ENCODE measurements around the gene EPB41L3.
"Not testable (repeated sequence)": the region's sequence is repeated elsewhere in the genome, so short reads cannot be mapped to it uniquely, and the experiment has no call there.

EPB41L3 gene

DNA sequence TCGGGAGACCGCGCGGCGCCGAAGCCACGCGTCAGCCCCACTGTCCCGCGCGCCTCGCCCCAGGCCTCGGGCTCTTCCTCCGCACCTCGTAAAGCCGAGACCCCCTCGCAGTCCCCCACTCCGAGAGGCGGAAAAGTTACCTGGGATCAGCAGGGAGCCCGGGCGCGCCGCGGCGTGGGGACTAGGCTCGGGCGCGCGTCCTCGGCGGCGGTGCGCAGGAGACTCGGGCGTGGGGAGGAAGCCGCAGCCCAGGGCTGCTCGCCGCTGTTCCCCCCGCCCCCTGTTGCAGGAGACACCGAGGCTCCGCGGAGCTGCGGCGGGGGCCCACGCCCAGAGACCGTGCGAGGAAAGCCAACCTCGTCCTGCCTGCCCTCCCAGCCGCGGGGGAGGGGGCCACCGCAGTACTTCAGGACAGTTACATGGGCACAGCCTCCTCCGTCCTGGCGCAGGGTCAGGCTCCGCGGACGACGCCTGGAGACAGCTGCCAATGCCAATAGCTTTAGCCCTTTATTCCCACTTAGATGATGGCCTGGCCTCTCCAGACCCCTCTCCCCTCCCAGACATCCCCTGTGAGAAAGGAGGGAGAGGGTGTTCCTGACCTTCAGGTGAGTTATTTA lies at the start of gene EPB41L3:
Gene EPB41L3, minus strand, starts transcription at position 225 of the 617 bp plus-strand sequence. CDS start 54,814 bp downstream, outside the sequence.
- no peak for DNase-seq (ENCODE audit: low spot score)

DNA sequence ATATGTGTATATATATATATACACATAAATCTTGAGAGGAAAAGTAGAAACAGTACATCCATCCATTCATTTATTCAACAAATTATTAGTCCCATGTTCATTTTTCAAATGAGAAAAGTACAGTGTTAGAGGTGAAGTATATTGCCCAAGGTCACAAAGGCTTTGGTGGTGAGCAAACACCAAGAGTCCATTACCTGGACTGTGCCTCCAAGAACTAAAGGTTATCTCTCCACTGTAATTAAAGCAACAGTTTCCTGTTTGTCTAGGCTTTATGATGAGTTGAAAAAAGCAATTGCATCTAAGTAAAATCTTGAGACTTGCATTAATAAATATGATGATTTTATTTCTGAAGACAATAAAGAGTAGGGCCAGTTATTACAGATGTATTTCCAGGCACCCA lies 44.7 kb upstream of the EPB41L3 start:
- no peak for DNase-seq (ENCODE audit: low spot score)

DNA sequence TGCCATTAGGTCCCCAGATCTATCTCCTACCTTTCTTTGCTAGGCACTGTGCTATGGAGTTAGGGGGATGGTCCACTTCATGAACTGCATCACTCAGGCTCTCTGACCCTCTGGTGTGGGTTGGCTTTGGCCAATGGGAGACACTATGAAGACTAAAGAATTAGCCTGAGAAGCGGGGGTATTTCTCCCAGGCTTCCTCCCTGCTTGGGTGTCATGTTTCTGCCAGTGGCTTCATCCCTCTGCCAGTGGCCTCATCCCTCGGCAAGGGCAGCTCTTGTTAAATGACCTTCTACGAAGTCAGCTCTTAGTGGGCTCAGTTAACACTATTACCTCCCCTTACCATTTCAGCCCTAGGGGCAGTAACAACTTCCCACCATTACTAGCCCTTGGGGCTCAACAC lies 41.9 kb upstream of the EPB41L3 start:
- DNase-seq (ENCODE audit: low spot score) = no peak

DNA sequence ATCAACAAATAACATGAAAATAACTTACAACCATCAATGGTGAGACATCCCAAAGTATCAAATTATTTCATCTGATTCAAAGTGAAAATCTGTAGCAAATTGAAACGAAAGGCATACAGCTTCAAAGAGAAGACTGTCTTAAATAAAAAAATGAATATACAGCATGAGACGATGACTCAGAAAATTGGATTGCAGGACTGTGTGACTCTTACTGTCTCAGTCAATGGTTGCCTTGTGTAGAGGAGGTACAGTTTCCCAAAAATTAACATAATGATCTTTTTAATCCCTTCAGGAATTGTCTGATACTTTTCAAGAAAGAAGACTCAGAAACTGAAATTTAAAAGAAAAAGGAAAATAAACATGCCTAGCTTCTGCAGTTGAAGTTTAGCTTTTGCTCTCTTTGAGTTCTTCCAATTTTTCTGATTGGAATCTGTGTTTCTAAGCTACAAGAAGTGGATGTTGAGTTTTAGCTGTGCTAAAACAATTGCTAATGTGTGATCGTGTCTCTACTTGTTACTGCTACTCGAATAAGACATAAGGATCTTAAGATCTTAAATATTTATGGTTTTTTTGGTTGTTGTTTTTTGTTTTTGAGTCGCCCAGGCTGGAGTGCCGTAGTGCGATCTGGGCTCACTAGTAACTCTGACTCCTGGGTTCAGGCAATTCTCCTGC lies 41.1 kb upstream of the EPB41L3 start:
- DNase-seq (ENCODE audit: low spot score) = no peak

DNA sequence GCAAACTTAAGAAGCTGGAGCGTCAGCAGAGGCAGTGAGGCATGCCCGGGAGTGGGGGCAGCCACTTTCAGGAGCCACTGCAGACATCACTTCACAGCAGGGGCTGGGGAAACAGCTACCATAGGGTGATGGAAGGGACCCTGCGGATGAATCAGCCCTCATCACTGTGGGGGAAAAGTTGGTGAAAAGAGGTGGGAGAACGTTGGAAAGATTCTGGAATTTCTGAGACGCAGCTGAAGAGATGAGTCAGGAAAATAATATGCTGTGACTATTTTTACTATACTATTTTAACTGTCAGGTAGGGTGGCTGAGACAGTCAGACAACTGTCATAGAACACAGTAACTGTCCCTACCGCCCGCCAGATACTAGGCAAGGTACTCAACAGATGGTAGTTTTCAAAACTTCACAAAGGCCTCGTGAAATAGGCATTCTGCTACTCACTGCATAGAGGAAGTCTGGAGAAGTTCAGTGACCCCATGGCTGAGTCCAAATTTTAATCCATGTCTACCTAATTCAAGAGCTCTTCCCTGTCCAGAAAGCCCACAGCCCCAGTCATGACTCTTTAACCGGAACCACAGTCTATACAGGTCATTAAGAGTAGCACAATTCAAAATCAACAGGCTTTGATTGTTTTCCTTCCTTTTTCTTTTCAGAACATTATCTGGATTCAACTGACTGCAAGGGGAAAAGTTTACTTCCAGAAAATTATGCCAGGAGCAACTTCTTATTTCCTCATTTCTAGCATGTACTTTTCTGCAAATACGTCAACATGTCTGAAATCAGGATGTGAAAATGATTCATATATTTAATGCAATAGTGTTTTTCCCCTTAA lies 39.3 kb upstream of the EPB41L3 start:
- no peak for DNase-seq (ENCODE audit: low spot score)

DNA sequence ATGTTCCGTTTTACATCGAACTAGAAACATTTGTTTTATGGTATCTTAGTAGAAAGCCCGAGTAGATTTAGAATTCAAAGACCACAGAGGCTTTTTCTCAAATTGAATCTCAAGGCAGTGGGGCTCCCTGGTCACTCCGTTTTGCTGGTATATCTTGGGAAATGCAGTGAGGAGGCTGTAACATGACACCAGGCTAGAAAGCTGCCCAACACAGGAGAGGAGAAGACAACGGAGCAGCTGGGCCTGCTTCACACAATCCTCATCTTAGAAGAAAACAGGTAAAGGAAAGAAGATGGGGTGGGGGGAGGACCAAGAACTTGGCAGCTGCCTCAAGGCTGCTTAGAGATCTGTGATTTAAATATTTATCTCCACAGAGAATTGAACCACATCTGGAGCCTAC lies 38.3 kb upstream of the EPB41L3 start:
- no peak for DNase-seq (ENCODE audit: low spot score)

DNA sequence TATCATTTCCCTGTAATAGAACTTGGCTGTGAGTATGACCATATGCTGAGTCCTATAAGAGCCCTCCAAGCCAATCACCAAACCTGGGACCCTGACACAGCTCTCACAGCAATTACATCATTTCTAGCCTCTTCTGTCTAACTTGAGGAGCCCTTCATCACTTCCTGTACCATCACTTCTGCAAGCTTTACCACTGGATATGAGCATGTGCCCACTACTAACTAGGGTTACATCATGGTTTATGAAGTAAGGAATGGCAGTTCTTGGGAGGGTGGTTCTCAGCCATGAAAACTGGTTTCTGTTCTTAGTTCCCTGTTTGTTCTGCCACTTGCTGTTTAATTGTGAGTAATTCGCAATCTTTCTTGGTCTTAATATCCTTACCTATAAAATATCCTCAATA lies 31.0 kb upstream of the EPB41L3 start:
- DNase-seq (ENCODE audit: low spot score) = no peak

DNA sequence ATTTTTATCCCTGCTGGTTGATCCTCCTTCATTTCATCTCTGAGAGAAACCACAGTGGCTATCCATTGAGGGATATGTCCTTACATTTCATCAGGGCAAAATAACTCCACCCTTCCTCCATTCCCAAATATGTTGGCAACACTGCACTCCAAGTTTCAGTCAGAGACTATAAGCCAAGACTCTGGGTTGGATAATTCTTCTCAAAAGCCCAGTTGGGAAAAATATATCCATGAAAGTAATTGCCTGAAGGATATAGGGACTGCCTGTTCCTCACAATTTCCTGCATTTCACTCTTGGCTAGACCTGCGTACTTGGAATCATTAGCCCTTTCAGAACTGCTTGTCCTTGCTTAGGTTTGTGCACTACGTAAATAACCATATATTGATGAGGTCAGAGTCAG lies 27.9 kb upstream of the EPB41L3 start:
- no peak for DNase-seq (ENCODE audit: low spot score)

DNA sequence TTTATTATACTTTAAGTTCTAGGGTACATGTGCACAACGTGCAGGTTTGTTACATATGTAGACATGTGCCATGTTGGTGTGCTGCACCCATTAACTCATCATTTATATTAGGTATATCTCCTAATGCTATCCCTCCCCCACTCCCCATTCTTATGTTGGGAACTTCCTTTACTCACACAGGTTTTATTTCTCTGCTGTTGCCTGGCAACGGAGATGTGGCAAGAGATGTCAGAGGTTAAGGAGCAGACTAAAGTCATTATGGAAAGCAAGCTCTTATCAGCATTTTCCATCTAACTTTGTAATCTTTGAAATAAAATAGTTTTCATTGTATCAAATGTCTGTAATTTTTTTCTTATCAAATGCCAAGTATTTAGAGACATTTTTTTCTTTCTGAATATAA lies 26.8 kb upstream of the EPB41L3 start:
- not testable (repeated sequence) for DNase-seq (ENCODE audit: low spot score)

DNA sequence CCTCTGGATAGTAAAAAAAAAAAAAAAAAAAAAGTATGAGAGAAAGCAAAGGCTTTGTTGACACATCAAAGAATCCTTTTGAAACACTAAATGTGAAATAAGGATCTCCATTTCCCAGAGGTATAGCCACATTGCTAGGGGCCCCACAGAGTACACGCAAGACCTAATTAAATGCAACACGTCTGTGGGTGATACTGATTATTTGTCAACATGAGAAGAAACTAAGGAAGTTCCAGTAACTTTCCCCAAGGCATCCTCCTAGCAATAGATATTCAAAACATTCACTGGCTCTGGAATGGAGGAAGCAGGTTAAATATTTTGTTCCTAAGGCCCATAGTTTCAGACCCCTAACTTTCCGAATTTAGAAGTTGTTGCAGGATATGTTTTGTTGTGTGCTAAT lies 24.6 kb upstream of the EPB41L3 start:
- no peak for DNase-seq (ENCODE audit: low spot score)

DNA sequence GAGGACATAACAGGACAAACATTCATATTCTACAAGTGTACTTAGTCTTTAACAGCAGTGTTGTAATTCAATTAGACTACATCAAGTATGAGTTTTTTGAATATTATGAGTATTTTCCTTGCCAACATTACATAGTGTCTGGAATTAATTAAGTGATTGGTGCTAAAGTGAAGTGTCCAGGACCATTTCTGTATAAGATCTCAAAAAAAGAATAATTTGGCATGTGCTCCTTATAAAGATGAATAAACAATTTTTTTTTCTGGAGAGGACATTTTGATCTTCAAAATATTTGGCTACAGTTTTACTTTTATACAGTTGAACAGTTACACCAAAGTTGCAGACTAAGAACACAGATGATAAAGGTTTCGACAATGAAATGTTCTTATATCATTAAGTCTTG lies 15.1 kb upstream of the EPB41L3 start:
- no peak for DNase-seq (ENCODE audit: low spot score)

DNA sequence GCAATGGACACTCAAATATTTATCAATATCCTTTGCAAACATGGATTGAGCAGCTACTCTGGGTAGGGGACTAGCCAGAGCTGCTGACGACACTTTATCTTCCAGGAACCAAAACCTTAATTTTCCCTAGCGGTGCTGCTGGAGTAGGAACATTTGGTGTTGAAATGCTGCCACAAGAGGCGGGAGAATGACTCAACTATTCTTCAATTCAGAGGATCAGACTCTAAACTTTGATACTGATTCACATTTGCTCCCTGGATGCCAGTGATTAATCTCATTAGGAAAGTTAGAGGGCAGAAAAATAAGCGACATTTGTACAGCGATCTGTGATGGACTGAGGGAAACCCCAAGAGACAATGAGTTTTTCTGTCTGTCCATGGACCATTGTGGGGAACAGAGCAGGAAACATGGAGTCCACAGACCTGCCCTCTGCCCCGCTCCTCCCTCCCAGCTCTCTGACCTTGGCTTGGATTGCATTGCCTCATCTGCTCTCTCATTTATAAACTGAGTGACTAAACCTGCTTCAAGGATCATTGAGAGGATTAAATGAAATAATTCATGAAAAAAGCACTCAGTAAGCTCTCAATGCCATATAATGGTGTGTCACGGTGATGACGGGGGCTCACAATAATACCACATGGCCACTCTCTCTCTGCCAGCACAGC lies 12.6 kb upstream of the EPB41L3 start:
- DNase-seq (ENCODE audit: low spot score) = no peak

DNA sequence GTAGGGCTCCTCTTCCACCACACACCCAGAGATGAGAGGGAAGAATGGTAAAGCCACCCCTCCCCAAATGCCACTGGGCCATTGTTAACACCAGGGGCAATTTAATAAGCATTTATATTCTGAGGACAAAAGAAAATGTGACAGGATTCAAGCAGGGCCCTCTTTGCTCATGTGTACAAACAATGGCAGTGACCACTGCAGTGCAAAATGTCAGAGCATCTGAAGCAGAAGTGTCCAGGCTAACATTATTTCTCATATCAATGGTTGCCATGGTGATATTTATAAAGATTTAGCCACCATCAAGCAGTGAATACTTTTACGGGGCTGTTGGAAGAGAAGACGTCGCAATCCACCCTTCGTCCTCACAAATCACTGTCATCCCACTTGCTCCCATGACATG lies 10.8 kb upstream of the EPB41L3 start:
- DNase-seq (ENCODE audit: low spot score) = no peak

DNA sequence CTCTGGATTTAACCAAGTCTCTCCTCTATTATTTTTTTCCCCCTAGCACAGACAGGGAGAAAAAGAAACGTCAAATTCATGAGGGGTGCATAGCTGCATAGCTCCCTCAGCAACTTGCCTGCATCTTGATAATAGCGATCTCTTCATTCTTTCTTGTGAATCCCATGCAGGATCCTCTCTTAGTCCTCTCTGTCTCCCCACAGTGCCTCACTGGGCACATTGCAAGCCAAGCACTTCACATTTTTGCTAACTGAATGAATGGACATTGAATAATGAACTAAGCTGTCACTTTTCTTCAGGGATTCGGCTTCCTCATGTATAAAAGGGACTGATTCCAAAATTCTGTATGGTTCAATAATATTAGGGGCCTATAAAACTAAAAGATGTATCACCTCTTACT lies 2.9 kb upstream of the EPB41L3 start:
- DNase-seq (ENCODE audit: low spot score) = no peak

DNA sequence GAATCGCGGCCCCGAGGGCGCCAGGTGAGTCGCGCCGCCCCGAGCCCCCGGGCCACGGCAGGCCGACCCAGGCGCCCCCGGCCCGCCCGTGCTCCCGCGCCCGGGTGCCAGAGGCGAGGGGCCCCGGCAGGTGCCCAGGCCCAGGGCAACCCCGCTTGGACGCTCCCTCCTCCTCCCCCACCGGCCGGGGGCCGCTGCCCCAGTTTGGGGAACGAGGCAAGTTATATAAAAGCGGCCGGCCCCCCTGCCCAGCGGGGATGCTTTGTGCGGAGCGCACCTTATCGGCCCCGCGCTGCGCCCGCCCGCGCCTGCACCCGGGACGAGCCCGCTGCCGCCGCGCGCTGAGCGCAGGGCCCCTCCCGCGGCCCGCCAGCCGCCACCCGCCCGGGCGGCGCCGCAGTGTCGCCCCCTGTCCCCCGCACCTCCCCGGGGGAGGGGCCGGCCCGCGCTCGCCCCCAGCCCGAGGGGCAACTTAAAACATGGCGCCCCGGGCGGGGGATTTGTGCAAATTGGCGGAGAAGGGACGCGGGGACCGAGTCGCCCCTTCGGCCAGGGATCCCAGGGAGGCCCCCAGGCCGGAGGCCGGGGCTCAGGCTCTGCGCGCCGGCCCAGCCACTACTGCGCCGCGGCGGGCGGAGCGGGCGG lies 639 bp downstream of the EPB41L3 start:
- no peak for DNase-seq (ENCODE audit: low spot score)

DNA sequence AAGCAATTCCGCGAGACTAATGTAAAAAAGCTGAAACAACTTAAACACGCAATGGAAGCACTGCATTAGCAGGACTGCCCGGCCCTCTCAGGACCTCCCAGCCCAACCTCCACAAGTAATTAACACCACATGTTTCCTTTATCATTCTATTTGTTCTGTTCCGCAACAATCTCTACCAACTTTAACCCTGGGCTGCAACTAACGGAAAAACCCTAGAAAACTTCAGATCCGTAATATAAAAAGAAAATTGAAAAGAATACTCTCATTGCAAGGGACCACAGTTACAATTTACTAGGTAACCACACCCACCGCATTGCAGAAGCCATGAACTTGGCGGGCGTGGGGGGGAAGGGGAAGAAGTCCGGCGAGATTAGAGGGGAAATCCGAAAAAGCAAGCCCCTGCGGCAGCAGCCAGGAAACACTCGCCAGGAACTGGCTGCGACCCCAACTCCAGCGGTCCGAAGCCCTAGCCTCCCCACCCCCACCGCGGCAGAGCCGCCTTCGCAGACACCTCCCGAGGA lies 1.2 kb downstream of the EPB41L3 start:
- DNase-seq (ENCODE audit: low spot score) = no peak

DNA sequence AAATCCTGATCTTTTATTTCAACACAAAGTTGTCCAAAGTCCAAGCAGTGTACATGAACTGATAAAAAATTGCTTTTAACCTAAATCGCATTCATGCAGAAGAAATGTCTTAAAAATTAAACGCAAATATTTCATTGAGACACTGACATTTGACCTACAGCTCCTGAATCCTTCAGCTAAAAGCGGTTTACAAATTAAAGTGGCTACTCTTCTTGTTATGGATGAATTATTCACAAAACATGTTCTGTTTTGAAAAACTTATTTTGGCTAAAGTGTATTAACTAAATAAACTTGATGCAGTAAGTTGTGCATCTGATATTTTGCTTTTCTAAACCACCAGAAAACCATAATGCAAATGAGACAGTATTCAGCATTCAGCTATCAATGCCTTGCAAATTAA lies 2.2 kb downstream of the EPB41L3 start:
- no peak for DNase-seq (ENCODE audit: low spot score)

DNA sequence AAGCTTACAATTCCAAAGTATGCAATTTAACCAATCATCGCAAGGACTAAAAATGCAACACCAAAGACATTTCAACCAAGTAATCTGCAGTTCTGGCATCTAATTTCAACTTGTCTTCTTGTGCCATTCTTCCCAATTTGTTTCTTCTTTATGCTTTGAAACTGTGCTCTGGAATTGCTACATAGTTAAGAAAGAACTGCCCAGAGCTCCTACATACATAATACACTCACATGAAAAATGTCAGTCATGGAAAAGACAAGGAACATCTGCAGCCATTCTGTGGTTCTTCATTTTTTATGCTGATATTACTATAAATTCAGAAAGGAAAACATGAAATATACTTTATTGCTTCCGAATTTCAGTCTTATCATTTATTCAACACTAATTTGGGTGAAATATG lies 4.4 kb downstream of the EPB41L3 start:
- DNase-seq (ENCODE audit: low spot score) = no peak

DNA sequence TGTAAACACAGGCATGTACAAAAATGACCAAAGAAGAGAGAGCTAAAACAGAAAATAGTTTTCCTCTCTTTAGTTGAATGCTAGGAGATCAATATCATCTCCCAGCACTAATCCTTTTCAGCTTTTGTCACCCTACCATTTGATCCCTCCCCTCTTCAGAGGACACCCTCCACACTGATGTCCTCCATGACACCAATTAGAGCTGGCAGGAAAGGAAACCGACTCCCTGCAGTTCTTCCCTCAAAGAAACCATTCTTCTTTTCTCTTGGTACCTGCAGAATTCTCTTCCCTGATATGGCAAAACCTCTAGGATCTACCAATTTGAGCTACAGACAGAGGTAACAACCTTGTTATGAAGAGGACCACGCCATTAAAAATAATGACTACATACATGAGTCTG lies 5.3 kb downstream of the EPB41L3 start:
- no peak for DNase-seq (ENCODE audit: low spot score)

DNA sequence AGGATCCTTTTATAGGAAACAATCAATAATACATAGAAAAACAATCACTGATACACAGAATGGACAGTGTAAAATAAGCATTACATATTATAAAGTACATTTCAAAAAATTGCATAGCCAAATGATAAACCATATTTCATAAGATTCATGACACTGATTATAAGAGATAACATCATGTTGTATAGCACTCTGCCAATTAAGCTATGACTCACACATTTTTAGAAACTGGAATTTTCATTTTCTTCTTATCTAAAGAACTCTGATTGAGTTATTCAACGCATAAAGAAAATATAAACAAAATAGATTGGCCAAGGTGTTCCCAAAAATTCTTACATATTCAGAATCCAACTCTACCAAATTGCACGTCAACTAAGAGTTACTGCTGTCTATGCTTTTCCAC lies 5.9 kb downstream of the EPB41L3 start:
- DNase-seq (ENCODE audit: low spot score) = no peak

DNA sequence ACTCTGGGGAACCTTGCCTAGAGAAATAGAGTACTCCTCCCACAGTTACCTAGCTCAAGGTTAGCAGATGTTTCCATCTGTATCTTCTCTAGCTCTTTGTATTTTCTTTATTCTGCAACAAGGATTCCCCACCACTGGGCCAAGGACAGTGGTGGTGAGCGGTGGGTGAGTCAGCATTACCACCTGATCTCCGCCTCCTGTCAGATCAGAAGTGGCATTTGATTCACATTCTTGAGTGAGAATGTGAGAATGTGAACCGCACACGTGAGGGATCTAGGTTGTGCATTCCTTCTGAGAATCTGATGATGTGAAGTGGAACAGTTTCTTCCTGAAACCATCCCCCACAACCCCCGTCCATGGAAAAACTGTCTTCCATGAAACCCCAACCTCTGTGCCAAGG lies 9.0 kb downstream of the EPB41L3 start:
- DNase-seq (ENCODE audit: low spot score) = no peak

DNA sequence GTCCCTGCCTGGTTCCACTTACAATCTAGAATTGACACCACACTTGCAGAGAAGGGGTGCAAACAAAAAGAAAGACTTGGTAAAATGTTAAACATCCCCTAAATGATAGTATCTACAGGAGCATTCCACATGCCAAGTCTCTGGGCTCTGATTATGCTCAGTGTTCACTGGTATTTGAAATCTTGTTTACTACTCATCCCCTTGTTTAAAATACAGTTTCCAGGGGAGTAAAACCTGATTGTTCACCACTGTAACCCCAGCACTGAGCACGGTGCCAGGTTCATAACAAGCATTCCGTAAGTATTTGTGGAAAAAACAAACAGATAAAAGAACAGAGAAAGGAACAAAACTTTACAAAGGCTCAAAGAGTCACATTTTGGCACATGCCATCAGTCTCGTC lies 11.7 kb downstream of the EPB41L3 start:
- no peak for DNase-seq (ENCODE audit: low spot score)
